ENCODE results near the gene TNFRSF17. TPM values are rescaled to one million over a fixed set of nuclear protein-coding genes. Genes with fewer than 3 reads are reported as not detected.
"Not testable (repeated sequence)": the region's sequence is repeated elsewhere in the genome, so short reads cannot be mapped to it uniquely, and the experiment has no call there.

The TNFRSF17 gene
- 0.30 TPM for total RNA-seq

GRCh38 chr16:11964761-11965551, at the start of gene TNFRSF17:
TSS of gene TNFRSF17 (plus strand) at chr16:11965210. CDS start at chr16:11965325, 115 bp downstream.
- DNase-seq = no peak

- peak; percentile 99 for DNase-seq
These were observed 49.1 kb upstream of the TNFRSF17 start, which contains the start of gene GSPT1 for GRCh38 chr16:11915644-11916523. TSS of gene GSPT1 (minus strand) at chr16:11915956. CDS start at chr16:11915720, 236 bp downstream.

- DNase-seq = no peak
These were observed 48.3 kb upstream of the TNFRSF17 start for GRCh38 chr16:11916524-11917285.

- not testable (repeated sequence) for DNase-seq
These were observed 41.0 kb upstream of the TNFRSF17 start for GRCh38 chr16:11924046-11924445.

- not testable (repeated sequence) for DNase-seq
These were observed 37.7 kb upstream of the TNFRSF17 start for GRCh38 chr16:11927350-11927749.

- not testable (repeated sequence) for DNase-seq
These were observed 23.1 kb upstream of the TNFRSF17 start, which contains the start of gene NPIPB2 for GRCh38 chr16:11941945-11942344. TSS of gene NPIPB2 (minus strand) at chr16:11942045. CDS start at chr16:11942045, 0 bp downstream.

GRCh38 chr16:11946433-11946832, 18.6 kb upstream of the TNFRSF17 start:
- no peak for DNase-seq

- DNase-seq = no peak
These were observed 16.2 kb upstream of the TNFRSF17 start for GRCh38 chr16:11948819-11949218.

- no peak for DNase-seq
These were observed 15.5 kb upstream of the TNFRSF17 start for GRCh38 chr16:11949527-11949926.

GRCh38 chr16:11950388-11950787, 14.6 kb upstream of the TNFRSF17 start:
- no peak for DNase-seq

GRCh38 chr16:11953576-11953975, 11.4 kb upstream of the TNFRSF17 start:
- DNase-seq = not testable (repeated sequence)

GRCh38 chr16:11955713-11956123, 9.3 kb upstream of the TNFRSF17 start:
- DNase-seq = no peak

GRCh38 chr16:11956558-11956957, 8.5 kb upstream of the TNFRSF17 start:
- no peak for DNase-seq

GRCh38 chr16:11957591-11958395, 7.2 kb upstream of the TNFRSF17 start:
- DNase-seq = no peak

- not testable (repeated sequence) for DNase-seq
These were observed 2.6 kb upstream of the TNFRSF17 start for GRCh38 chr16:11962457-11962856.

GRCh38 chr16:11962978-11963377, 2.0 kb upstream of the TNFRSF17 start:
- not testable (repeated sequence) for DNase-seq

- no peak for DNase-seq
These were observed 1.3 kb upstream of the TNFRSF17 start for GRCh38 chr16:11963706-11964105.

- no peak for DNase-seq
These were observed 1.2 kb downstream of the TNFRSF17 start for GRCh38 chr16:11966173-11966572.

- no peak for DNase-seq
These were observed 2.3 kb downstream of the TNFRSF17 start for GRCh38 chr16:11967195-11967911.

GRCh38 chr16:11968577-11968976, 3.6 kb downstream of the TNFRSF17 start:
- no peak for DNase-seq

Data from skin of body (tissue), 2 donors.